Measurements from ENCODE around the gene SLC44A3. TPM values are rescaled to one million over a fixed set of nuclear protein-coding genes. Genes with fewer than 3 reads are reported as not detected.

SLC44A3 gene
- total and polyA plus RNA-seq, 2 experiments from 2014 or later: 2.9 to 4.5 TPM

GRCh38 chr1:94803106-94803505 lies 17.1 kb upstream of the SLC44A3 start:
- TF ChIP-seq POLR2AphosphoS5 (IDR thresholded peaks at IDR 0.05; ENCODE audit: low read depth) (no peak), EZH2 (IDR thresholded peaks at IDR 0.05; ENCODE audit: low read depth, unreplicated experiment) (no peak)
- H3K27ac Mint-ChIP-seq: no peak overlapping the region
- H3K36me3 Mint-ChIP-seq (ENCODE audit: low read depth): no peaks in the 10 kb centered on the region
- H3K4me3 Mint-ChIP-seq: no peak overlapping the region
- H3K27ac ChIP-seq (ENCODE audit: low read depth): no peak overlapping the region
- no peak overlapping the region for H2AFZ ChIP-seq
- H4K20me1 ChIP-seq (replicated peaks; ENCODE audit: insufficient read depth): no peaks in the 10 kb centered on the region
- H3K27me3 Mint-ChIP-seq (ENCODE audit: insufficient read depth, low read depth, poor library complexity): peaks cover 4% of the 10 kb centered on the region
- H3K4me1 Mint-ChIP-seq: peaks cover 30% of the 10 kb centered on the region
- no peaks in the 10 kb centered on the region for H3F3A ChIP-seq (replicated peaks; ENCODE audit: low read depth)
- H3K9me3 Mint-ChIP-seq: no peaks in the 10 kb centered on the region
- ATAC-seq (no peak), DNase-seq (ENCODE audit: low spot score) (no peak)
- no peak overlapping the region for H3K4me2 ChIP-seq
- no peaks in the 10 kb centered on the region for H3K79me2 ChIP-seq (replicated peaks; ENCODE audit: insufficient read depth)
- no peak overlapping the region for H3K4me3 ChIP-seq
- no peaks in the 10 kb centered on the region for H3K27me3 ChIP-seq (ENCODE audit: insufficient read depth)
- H3K36me3 ChIP-seq (ENCODE audit: insufficient read depth): no peaks in the 10 kb centered on the region
- H3K4me1 ChIP-seq (ENCODE audit: insufficient read depth): peaks cover 19% of the 10 kb centered on the region; the same call in 1 of the 2 replicates
- no peaks in the 10 kb centered on the region for H3K9me2 ChIP-seq (ENCODE audit: insufficient read depth)

GRCh38 chr1:94803517-94804441 lies 16.4 kb upstream of the SLC44A3 start:
- H3K9me3 Mint-ChIP-seq: no peaks in the 10 kb centered on the region
- peaks cover 4% of the 10 kb centered on the region for H3K27me3 Mint-ChIP-seq (ENCODE audit: insufficient read depth, low read depth, poor library complexity)
- H4K20me1 ChIP-seq (replicated peaks; ENCODE audit: insufficient read depth): no peaks in the 10 kb centered on the region
- no peak overlapping the region for H3K4me3 Mint-ChIP-seq
- TF ChIP-seq REST (IDR thresholded peaks at IDR 0.05; ENCODE audit: unreplicated experiment): no peak
- no peak for TF ChIP-seq POLR2AphosphoS5 (IDR thresholded peaks at IDR 0.05; ENCODE audit: low read depth)
- TF ChIP-seq ZNF331 (CRISPR knock-in tag; IDR thresholded peaks at IDR 0.05; ENCODE audit: low read depth): no peak
- no peak for TF ChIP-seq JUNB (IDR thresholded peaks at IDR 0.05; ENCODE audit: unreplicated experiment)
- no peaks in the 10 kb centered on the region for H3K9me2 ChIP-seq (ENCODE audit: insufficient read depth)
- H3K27ac Mint-ChIP-seq: peak overlapping the region; percentile 64; the same call in 1 of the 2 replicates
- H3K4me1 Mint-ChIP-seq: peaks cover 37% of the 10 kb centered on the region
- H3F3A ChIP-seq (replicated peaks; ENCODE audit: low read depth): no peaks in the 10 kb centered on the region
- H3K4me1 ChIP-seq (ENCODE audit: insufficient read depth): peaks cover 26% of the 10 kb centered on the region
- no peak overlapping the region for H3K27ac ChIP-seq (ENCODE audit: low read depth)
- H3K36me3 Mint-ChIP-seq (ENCODE audit: low read depth): no peaks in the 10 kb centered on the region
- H3K4me2 ChIP-seq: no peak overlapping the region
- no peaks in the 10 kb centered on the region for H3K27me3 ChIP-seq (ENCODE audit: insufficient read depth)
- no peaks in the 10 kb centered on the region for H3K36me3 ChIP-seq (ENCODE audit: insufficient read depth)
- ATAC-seq (no peak; the same call in 2 of the 3 replicates), DNase-seq (ENCODE audit: low spot score) (no peak)
- H3K4me3 ChIP-seq: no peak overlapping the region
- no peaks in the 10 kb centered on the region for H3K79me2 ChIP-seq (replicated peaks; ENCODE audit: insufficient read depth)
- H2AFZ ChIP-seq: no peak overlapping the region

Measured in GM23338 (cell line).